Endothelial cell of umbilical vein (primary cell): ENCODE results near the gene FLVCR2. TPM values are rescaled to one million over a fixed set of nuclear protein-coding genes. Genes with fewer than 3 reads are reported as not detected.
A peak's percentile ranks its signal among the peaks of the same experiment; 100 is the strongest.

ENCODE experiments used
- BruUV-seq: library from RNA; stranded (reverse); fragments of 400-500 nt; replicated peaks from 2 replicates; lab custom pipeline; 2021; lab: Mats Ljungman, UMichigan
- CTCF ChIA-PET: fragments of 300-600, 350-600 bp; sonication (Branson Sonifier 250); formaldehyde crosslinking; loops from one replicate; lab custom pipeline; 2021; ENCODE audit warnings: antibody characterized with exemption, inconsistent platforms; lab: Charles Lee
- POLR2A ChIA-PET: fragments of 300-600, 350-600 bp; sonication (Branson Sonifier 250); formaldehyde crosslinking; loops from one replicate; lab custom pipeline; 2021; ENCODE audit warnings: antibody characterized with exemption, inconsistent platforms; lab: Charles Lee
- DNase-seq: peaks from one replicate; pipeline ENCODE4 v3.0.0-alpha.2; 2011; ENCODE audit warnings: low read depth, low spot score
- FAIRE-seq: peaks from 2 replicates; lab custom pipeline; 2011; peaks lifted over from hg19 to GRCh38; lab: Jason Lieb, UNC
- H2AFZ ChIP-seq: 2 replicates; pipeline ENCODE4 v1.6.0; 2012; ENCODE audit warnings: low read depth, low read length, control low read depth, inconsistent platforms
- H3K27ac ChIP-seq: 2 replicates; pipeline ENCODE4 v1.5.1; 2011; ENCODE audit warnings: low read depth, mild to moderate bottlenecking, control low read depth, low read length, moderate library complexity; ENCODE audit not compliant: insufficient read depth
- H3K27me3 ChIP-seq, 2 experiments: 2 replicates each; pipeline versions ENCODE4 v1.6.0 to v1.6.1; 2011; ENCODE audit warnings: low read length in 2 of 2, mixed read lengths in 1 of 2; ENCODE audit not compliant: control insufficient read depth in 2 of 2, insufficient read depth in 2 of 2
- H3K36me3 ChIP-seq, 2 experiments: 2 replicates in 1 of 2; 3 replicates in 1 of 2; pipeline ENCODE4 v1.5.1; 2011; ENCODE audit warnings: low read length in 2 of 2, mild to moderate bottlenecking in 1 of 2, moderate library complexity in 1 of 2; ENCODE audit not compliant: control insufficient read depth in 2 of 2, insufficient read depth in 2 of 2; ENCODE audit errors: extremely low read depth in 1 of 2
- H3K4me1 ChIP-seq: 3 replicates; pipeline ENCODE4 v1.5.1; 2011; ENCODE audit warnings: mild to moderate bottlenecking, low read length; ENCODE audit not compliant: control insufficient read depth, insufficient read depth; ENCODE audit errors: extremely low read depth
- H3K4me2 ChIP-seq: 2 replicates; pipeline ENCODE4 v1.6.1; 2011; ENCODE audit warnings: low read length, control low read depth, mixed read lengths; ENCODE audit not compliant: insufficient read depth
- H3K4me3 ChIP-seq, 3 experiments: fragments of 200-600 bp in 1 of 3; sonication (generic), shearing (Covaris generic) in 1 of 3; replicated peaks in 1 of 3; 2 replicates each; pipeline ENCODE4 v1.5.1; 2011 to 2016; ENCODE audit warnings: control low read depth in 3 of 3, low read length in 3 of 3, mild to moderate bottlenecking in 2 of 3, inconsistent platforms in 1 of 3, low read depth in 1 of 3, moderate library complexity in 1 of 3; ENCODE audit not compliant: insufficient read depth in 1 of 3
- H3K79me2 ChIP-seq: 2 replicates; pipeline ENCODE4 v1.6.0; 2012; ENCODE audit warnings: low read length, inconsistent platforms; ENCODE audit not compliant: control insufficient read depth, insufficient read depth
- H3K9ac ChIP-seq: replicated peaks from 2 replicates; pipeline ENCODE3; 2011; ENCODE audit warnings: low read length, control low read depth; ENCODE audit not compliant: insufficient read depth; ENCODE audit errors: extremely low read depth
- H3K9me1 ChIP-seq: replicated peaks from 3 replicates; pipeline ENCODE4 v1.6.0; 2011; ENCODE audit warnings: mild to moderate bottlenecking, low read length; ENCODE audit not compliant: control insufficient read depth, insufficient read depth; ENCODE audit errors: extremely low read depth
- H3K9me3 ChIP-seq: replicated peaks from 2 replicates; pipeline ENCODE4 v1.5.1; 2012; ENCODE audit warnings: low read length, inconsistent platforms; ENCODE audit not compliant: control insufficient read depth, insufficient read depth
- H4K20me1 ChIP-seq: replicated peaks from 2 replicates; pipeline ENCODE3; 2011; ENCODE audit warnings: mild to moderate bottlenecking, low read length; ENCODE audit not compliant: control insufficient read depth, insufficient read depth; ENCODE audit errors: extremely low read depth
- EZH2 ChIP-seq: IDR thresholded peaks from 2 replicates; pipeline ENCODE4 v1.6.1; 2012; ENCODE audit warnings: borderline replicate concordance, low read depth, mild to moderate bottlenecking, moderate library complexity, low read length, inconsistent platforms; ENCODE audit not compliant: severe bottlenecking
- FOS ChIP-seq: IDR thresholded peaks from 2 replicates; pipeline ENCODE4 v1.6.1; 2011; ENCODE audit warnings: mild to moderate bottlenecking, low read length, moderate library complexity, borderline replicate concordance; ENCODE audit not compliant: insufficient read depth
- GATA2 ChIP-seq: IDR thresholded peaks from 2 replicates; pipeline ENCODE4 v1.7.0; 2011; ENCODE audit warnings: low read depth, mild to moderate bottlenecking, moderate library complexity, mixed read lengths, low read length; ENCODE audit not compliant: insufficient read length, insufficient read depth
- JUN ChIP-seq: IDR thresholded peaks from 2 replicates; pipeline ENCODE4 v1.6.1; 2011; ENCODE audit warnings: borderline replicate concordance, low read depth; ENCODE audit not compliant: insufficient read length, insufficient read depth
- MYC ChIP-seq: IDR thresholded peaks from one replicate; pipeline ENCODE4 v1.6.1; 2011; ENCODE audit warnings: mild to moderate bottlenecking, low read depth, low read length
- POLR2A ChIP-seq: IDR thresholded peaks from 2 replicates; pipeline ENCODE4 v1.6.1; 2012; ENCODE audit warnings: low read depth, mild to moderate bottlenecking, control low read depth, low read length
- POLR2AphosphoS5 ChIP-seq: IDR thresholded peaks from 2 replicates; pipeline ENCODE4 v1.6.1; 2012; ENCODE audit warnings: low read depth, mild to moderate bottlenecking, control low read depth, low read length, moderate library complexity; ENCODE audit not compliant: insufficient read depth
- dilution Hi-C: fragments of 300-500 bp; cut with MboI; formaldehyde crosslinking; loops from one replicate; pipeline ENCODE4 v1.15.0; 2019; ENCODE audit warnings: low sequenced_read_pairs; ENCODE audit not compliant: extremely low pct_ligation_motif_present
- intact Hi-C: fragments of 100-400 bp; cut with micrococcal nuclease; formaldehyde crosslinking; loops from one replicate; pipeline ENCODE4 v1.10.0; 2022
- polyA plus RNA-seq, 4 experiments: library from polyadenylated mRNA; depleted of rRNA in 3 of 4; stranded (reverse) in 3 of 4; unstranded in 1 of 4; fragments of >200 nt; gene quantifications; 2 replicates each; pipeline versions ENCODE4 v1.2.1 to v1.2.3, GENCODE V29; 2011 to 2012; ENCODE audit warnings: missing spikeins in 1 of 4
- total RNA-seq: library from RNA; stranded (reverse); gene quantifications from 2 replicates; pipeline ENCODE4 v1.2.3, GENCODE V29; 2021
- TF ChIP-seq, protein P1 (sequence below): IDR thresholded peaks from 2 replicates; pipeline ENCODE4 v1.6.1; 2011; ENCODE audit not compliant: insufficient read depth, insufficient read length
- TF ChIP-seq, protein P2 (sequence below), 2 donors: IDR thresholded peaks; 1 replicate in 1 of 2; 2 replicates in 1 of 2; pipeline ENCODE4 v1.5.1; 2011; ENCODE audit warnings: low read length in 2 of 2, mild to moderate bottlenecking in 2 of 2, moderate library complexity in 2 of 2, control low read depth in 1 of 2, inconsistent platforms in 1 of 2, low read depth in 1 of 2; ENCODE audit not compliant: insufficient read depth in 1 of 2; ENCODE audit errors: extremely low read depth in 1 of 2

Gene FLVCR2
- total and polyA plus RNA-seq, 2 donors (not counting 3 experiments of a cell fraction or from before 2014, with no cell fraction given), result 1.4 to 4.9 TPM

DNA sequence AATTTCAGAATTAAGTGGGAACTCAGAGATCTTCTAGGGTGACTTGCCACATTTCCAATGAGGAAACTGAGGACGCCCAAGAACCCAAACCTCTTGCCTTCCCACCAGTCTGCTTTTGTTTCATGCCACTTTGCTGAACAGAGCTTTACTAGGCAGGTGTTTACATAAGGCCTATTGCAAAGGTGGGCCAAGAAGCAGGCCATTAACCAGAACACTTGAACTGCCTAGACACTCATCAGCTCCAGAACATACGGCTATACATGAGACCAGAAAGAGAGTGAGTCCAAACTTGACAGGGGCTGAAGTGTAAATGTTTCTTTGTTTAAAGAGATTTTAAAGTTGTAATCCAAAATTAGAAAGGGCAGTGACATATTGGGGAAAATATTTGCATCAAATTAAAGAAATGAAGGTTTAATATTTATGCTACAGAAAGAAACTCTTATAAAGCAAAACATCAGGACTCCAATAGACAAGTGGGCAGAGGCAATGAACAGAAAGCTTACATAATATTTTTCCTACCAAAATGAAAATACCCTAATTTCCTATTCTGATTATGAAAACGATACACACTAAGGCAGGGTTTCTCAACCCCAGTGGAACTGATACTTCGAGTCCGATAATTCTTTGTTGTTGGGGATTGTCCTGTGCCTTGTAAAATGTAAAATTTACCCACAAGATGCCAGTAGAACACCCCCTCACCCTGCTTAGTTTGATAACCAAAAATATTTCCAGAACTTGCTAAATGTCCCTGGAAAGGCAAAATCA lies 44.4 kb upstream of the FLVCR2 start:
- dilution Hi-C loops, result no loop called here
- CTCF ChIA-PET, result interaction anchor here (0.6 to 2.3 kb wide), 6 partner anchors 9 to 226 kb away, joined by 3 to 10 read pairs (median 4); no protein-coding TSS in a partner anchor
- FAIRE-seq, result peak; percentile 48

More for the DNA sequence above, 44.4 kb upstream of the FLVCR2 start:
- Histone ChIP-seq H3K36me3 (no peaks in the 10 kb centered on the region), H3K9me3 (no peaks in the 10 kb centered on the region), H3K4me2 (no peak overlapping the region), H3K4me3 (no peak overlapping the region), H3K4me1 (peaks cover 18% of the 10 kb centered on the region), H4K20me1 (no peaks in the 10 kb centered on the region), H3K27me3 (no peaks in the 10 kb centered on the region), H2AFZ (no peak overlapping the region), H3K79me2 (no peaks in the 10 kb centered on the region), H3K9ac (no peak overlapping the region), H3K27ac (no peak overlapping the region), H3K9me1 (no peaks in the 10 kb centered on the region)
- POLR2A ChIA-PET, result no interaction called here
- TF ChIP-seq, protein P1, sequence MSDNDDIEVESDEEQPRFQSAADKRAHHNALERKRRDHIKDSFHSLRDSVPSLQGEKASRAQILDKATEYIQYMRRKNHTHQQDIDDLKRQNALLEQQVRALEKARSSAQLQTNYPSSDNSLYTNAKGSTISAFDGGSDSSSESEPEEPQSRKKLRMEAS, result no peak
- TF ChIP-seq POLR2A, result no peak
- TF ChIP-seq EZH2, result no peak
- no peak for TF ChIP-seq FOS
- TF ChIP-seq MYC, result no peak
- TF ChIP-seq POLR2AphosphoS5, result no peak
- no peak for TF ChIP-seq JUN
- TF ChIP-seq, protein P2, sequence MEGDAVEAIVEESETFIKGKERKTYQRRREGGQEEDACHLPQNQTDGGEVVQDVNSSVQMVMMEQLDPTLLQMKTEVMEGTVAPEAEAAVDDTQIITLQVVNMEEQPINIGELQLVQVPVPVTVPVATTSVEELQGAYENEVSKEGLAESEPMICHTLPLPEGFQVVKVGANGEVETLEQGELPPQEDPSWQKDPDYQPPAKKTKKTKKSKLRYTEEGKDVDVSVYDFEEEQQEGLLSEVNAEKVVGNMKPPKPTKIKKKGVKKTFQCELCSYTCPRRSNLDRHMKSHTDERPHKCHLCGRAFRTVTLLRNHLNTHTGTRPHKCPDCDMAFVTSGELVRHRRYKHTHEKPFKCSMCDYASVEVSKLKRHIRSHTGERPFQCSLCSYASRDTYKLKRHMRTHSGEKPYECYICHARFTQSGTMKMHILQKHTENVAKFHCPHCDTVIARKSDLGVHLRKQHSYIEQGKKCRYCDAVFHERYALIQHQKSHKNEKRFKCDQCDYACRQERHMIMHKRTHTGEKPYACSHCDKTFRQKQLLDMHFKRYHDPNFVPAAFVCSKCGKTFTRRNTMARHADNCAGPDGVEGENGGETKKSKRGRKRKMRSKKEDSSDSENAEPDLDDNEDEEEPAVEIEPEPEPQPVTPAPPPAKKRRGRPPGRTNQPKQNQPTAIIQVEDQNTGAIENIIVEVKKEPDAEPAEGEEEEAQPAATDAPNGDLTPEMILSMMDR (IDR thresholded peaks at IDR 0.05; ENCODE audit: extremely low read depth in 1 of 2, insufficient read depth in 1 of 2, low read depth in 1 of 2, low read length in 2 of 2), result no peak
- no peak for TF ChIP-seq GATA2
- DNase-seq, result no peak
- intact Hi-C loops, result no loop called here
- BruUV-seq, result no TSS peak
